Stimulated activated CD4-positive, alpha-beta T cell treated with anti-CD3 and anti-CD28 coated beads, Interleukin-2, amount 100 ng/mL, for 24 hours (primary cell): ENCODE results near the gene NBEA.

ENCODE experiments used
- DNase-seq, 2 donors: peaks; one replicate each; pipeline ENCODE4 v3.0.0-alpha.2; 2020

Gene NBEA

DNA sequence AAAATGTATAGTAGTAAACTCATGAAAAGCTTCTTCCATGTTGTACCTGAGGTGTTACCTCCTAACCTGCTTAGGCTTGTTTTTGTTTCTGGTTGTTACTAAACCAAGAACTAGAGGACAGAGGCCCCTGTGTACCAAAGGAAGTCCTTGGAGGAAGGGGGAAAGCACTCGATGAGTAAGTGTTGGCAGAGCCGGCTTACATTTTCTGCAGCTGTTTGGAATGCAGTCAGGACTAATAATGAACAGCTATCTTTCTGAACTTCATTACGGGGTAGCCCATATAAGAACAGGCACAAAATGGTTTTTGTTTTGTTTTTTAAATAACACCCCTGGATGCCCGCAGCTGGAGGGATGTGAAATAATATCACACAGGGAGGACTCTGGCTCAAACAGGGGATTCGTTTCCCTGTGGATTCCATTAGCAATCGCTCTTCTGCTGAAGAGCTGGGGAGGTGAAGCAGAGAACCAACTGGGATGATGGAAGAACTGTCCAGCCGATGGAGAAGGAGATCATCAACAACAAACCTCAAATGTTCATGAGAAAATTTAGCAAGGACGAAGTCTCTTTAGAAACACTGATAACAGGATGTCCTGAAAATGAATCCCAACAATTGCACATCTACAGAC lies 748.6 kb downstream of the NBEA start:
- no peak for DNase-seq

DNA sequence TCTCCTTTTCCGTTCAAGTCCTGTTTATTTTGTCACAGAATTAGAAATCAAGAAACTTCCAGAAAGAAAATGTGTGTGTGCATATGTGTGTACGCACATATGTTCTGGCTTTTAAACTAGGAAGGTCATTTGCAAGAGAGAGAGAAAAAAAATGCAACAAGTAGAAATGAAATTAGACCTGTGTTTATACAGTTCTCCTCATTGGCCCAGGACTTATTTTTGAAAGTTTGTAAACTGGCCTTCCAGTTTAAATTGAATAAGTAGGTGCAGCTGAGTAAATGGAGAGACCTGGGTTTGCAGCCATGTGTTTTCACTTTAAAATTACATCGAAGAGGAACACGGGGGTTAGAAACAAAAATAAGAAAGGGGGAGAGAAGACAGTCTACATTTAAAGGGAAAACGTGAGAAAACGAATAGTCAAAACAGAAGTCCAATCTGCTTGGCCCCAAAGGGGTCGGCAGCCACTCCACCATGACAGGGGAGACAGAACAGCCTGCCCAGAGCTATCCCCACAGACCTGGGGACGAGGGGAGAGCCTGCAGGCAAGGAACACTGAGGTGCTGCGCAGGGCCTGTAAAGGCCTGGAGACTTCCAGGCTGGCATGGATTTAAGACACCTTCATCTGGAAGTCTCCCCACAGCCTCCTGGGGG lies 751.2 kb downstream of the NBEA start:
- DNase-seq = no peak

- DNase-seq = no peak
These were observed 752.0 kb downstream of the NBEA start for GRCh38 chr13:35694031-35694430.

- DNase-seq = no peak
These were observed 752.7 kb downstream of the NBEA start for GRCh38 chr13:35694549-35695447.

DNA sequence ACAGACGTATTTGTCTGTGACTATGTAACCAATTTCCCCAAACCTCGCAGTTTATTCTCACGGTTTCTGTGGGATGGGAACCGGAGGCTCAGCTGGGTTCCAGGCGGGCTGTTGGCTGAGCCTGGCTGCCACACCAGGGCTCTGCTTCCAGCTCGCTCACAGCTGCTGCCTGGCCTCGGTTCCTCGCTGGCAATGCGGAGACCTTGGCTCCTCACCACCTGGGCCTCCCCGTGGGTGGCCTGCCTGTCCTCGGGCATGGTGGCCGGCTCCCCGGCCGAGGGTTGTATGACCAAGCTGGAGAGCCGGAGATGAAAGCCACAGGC lies 753.3 kb downstream of the NBEA start:
- DNase-seq = no peak

- no peak for DNase-seq
These were observed 755.2 kb downstream of the NBEA start for GRCh38 chr13:35697186-35697730.

- DNase-seq = no peak
These were observed 757.0 kb downstream of the NBEA start for GRCh38 chr13:35698911-35699576.

- DNase-seq = no peak
These were observed 757.9 kb downstream of the NBEA start for GRCh38 chr13:35699825-35700510.

DNA sequence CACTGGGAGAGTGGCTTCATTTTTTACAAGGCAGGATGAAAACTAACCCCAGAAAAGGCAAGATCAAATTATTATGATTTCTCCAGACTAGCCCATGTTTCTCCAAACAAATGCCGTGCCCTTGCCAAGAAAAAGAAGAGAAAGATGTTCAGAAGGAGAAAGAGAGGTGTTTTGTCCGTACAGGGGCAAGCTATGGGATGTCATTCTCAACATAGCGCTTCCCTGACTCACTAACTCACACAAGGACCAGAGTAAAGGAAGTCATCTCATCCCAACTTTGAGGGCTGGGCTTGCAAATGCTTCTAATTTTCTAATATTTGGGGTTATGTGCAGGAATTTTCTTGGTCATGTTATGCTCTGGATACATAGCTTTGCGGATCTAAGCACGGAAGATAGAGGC lies 758.6 kb downstream of the NBEA start:
- DNase-seq = no peak

GRCh38 chr13:35702316-35702715 lies 760.2 kb downstream of the NBEA start:
- DNase-seq = no peak

DNA sequence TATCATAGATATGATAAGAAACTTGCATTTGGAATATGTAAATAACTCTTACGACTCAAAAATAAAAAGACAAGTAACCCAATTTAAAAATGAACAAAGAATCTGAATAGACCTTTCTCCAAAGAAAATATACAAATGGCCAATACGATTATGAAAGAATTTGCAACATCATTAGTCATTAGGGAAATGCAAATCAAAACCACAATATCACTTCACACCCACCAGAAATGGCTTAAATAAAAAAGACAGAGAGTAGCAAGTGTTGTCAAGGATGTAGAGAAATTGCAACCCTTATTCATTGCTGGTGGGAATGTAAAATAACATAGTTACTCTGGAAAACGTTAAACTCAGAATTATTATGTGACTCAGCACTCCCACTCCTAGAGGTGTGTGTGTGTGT lies 761.0 kb downstream of the NBEA start:
- DNase-seq = no peak

DNA sequence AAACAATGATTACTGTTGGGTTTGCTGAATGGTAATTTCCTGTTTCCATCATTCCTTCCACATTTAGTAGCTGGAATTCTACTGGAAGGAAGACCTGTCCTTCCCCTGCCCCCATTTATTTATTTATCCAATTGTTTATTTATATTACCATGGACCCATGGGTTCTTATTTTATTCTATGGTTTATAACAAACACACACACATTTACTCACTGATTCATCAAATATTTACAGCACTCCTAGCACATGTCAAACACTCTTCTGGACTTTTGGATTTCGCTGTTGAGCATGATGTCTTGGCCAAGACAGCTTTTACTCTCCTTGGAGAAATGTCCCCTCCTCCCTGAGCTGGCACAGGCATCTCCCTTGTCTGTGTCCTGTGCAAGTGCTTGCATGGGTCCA lies 762.3 kb downstream of the NBEA start:
- DNase-seq = no peak

DNA sequence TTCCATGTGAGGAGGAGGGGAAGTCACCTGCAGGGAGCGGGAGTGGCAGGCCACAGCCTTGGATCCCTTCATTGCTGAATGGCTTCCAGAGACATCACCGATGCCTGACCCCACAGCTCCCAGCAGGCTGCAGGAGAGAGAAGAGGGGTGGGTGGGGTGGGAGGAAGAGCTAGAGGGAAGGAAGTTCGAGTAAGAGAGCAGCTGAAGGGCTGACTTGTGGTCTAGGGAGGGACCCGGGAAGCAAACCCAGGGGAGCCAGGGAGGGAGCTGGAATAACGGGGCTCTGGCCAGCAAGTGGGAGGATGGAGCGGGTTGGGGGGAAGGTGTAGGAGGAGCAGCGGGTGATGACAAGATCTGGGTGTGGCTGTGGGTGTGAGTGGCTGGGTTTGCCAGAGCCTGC lies 764.2 kb downstream of the NBEA start:
- no peak for DNase-seq

DNA sequence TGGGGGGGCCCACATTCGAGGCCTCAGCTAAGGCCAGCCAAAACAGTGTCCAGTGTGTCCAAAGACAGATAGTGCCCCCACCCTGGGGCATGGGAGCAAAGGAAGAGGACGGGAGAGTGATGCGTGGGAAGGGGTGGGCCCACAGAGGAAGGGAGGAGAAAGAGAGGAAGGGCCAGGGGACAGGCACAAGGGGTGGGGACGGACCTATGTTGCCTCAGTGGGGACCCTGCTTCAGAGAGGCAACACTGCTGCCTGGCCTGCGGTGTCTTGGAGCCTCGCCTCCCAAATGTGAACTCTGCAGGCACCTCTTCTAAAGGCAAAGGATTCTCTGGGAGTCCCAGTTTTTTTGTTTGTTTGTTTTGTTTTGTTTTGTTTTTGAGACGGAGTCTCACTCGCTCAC lies 764.7 kb downstream of the NBEA start:
- DNase-seq = no peak

DNA sequence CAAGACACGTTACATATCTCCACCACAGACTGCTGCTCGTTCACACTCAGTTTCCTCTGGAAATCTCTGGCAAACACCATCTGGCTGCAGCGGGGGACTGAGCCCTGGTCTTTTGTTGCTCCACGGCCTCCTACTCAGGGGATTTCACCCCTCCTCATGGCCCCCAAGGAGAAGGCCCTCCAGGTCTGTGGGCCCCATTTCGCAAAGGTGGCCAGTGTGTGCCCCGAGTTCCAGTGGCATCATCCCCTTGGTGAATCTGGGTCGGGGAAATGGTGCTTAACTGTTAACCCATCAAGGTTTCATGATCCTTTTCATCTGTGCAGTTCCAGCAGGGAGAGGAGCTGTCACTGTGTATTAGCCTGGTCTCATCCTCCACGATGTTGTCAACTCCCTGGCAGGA lies 769.8 kb downstream of the NBEA start:
- DNase-seq = no peak

DNA sequence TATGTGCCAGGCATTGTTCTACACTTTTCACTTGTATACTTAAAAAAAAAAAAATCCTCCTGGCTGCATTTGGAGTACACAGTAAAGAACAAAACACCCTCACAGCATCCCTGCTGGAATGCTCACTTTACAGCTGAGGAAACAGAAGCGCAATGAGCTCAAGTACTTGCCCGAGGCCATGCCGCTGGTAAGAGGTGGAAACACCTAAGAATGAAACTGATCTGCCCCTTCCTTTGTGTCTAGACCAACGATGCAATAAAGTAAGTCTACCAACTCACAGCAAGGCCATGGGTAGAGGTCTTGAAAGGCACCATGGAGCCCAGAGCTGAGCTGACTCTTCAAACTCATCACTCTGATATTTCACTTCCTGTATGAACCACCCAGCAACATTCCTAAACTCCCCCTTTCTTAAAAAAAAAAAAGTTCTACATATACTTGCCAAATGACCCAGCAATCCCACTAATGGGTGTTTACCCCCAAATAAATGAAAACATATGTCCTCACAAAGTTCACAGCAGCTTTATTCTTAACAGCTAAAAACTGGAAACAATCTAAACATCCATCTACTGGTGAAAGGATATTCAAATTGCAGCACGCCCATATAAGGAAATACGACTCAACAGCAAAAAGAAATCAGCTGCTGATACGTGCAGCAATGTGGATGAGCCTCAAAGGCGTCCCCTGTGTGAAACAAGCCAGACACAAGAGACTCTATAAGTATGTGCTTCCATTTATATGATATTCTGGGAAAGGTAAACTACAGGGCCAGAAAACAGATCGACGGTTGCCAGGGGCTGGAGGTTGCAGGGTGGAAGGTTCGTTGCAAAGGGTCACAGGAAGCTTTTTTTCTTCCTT lies 771.1 kb downstream of the NBEA start:
- no peak for DNase-seq

DNA sequence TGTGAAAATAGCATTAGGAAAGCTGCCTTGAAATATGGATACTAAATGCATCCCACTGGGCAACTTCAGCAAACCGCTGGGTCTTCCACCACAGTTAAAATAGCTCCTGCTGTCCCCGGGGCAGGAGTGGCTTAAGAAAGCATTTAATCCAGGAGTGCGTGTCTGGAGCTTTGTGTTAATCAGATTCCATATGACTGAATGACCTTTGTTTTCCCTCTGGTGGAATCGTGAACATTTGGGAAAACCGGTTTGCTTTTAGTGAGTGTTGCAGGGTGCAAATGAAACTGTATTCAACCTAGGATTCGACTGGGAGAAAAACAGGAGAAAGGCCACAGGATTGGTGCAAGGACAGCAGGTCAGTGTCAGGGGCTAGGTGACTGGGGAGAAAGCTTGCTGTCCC lies 772.1 kb downstream of the NBEA start:
- no peak for DNase-seq

GRCh38 chr13:35714588-35715377 lies 772.7 kb downstream of the NBEA start:
- DNase-seq = no peak

DNA sequence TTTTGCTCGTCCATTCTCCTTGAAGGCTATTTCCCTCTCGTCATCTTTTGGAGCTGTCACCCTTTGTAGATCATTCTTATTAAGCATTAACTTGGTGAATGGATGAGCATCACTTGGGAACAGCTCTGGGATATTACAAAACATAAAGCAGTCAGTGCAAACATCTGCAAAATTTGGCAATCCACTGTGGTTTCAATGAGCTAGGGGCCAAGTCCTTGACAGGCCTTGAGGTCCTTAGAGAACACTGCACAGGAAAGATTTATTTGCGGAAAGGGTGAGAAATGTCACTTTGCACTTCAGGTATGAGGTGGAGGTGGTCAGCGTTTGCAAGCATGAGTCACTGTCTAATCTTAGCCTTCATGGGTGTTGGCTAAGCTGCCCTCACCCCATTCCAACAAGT lies 774.1 kb downstream of the NBEA start:
- no peak for DNase-seq

- DNase-seq = no peak
These were observed 774.7 kb downstream of the NBEA start for GRCh38 chr13:35716729-35717128.

DNA sequence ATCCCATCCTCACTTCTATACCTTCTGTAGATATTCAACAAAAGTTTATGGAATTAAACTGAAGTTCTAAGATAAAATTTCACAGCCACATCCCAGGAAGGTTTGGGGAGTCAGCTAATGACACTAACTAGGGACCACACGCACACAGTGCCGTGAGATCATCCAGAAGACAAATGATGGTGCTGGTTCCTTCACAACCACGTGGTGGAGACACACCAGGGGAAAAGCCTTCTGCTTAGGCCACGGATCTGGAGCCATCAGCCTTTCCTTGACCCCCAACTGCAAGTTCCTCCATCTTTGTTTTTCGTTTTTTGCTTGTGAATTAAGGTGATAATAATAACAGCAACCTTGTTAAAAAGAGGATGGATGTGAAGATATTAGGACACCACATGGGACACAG lies 776.0 kb downstream of the NBEA start:
- DNase-seq = no peak
